SU-DHL-6 (cell line): ENCODE data around the gene NACA2.

ENCODE experiments used
- CTCF ChIP-seq: fragments of 200-600 bp; sonication (generic); IDR thresholded peaks from one replicate; pipeline ENCODE4 v1.5.1; 2017; ENCODE audit warnings: antibody characterized with exemption, mild to moderate bottlenecking, low read length, moderate library complexity; ENCODE audit not compliant: insufficient read depth, poor library complexity, severe bottlenecking
- EZH2phosphoT487 ChIP-seq: fragments of 200-600 bp; sonication (generic), shearing (Covaris generic); conservative IDR thresholded peaks from 2 replicates; pipeline ENCODE4 v1.6.1; 2018; ENCODE audit warnings: mild to moderate bottlenecking, antibody characterized with exemption, low read length, moderate library complexity, mixed read lengths

GRCh38 chr17:61554209-61554608, 36.8 kb downstream of the NACA2 start:
- TF ChIP-seq CTCF (no peak), EZH2phosphoT487 (no peak)
